Measurements from ENCODE around the gene EXOC4. TPM values are rescaled to one million over a fixed set of nuclear protein-coding genes. Genes with fewer than 3 reads are reported as not detected.
"Not testable (repeated sequence)": the region's sequence is repeated elsewhere in the genome, so short reads cannot be mapped to it uniquely, and the experiment has no call there.

Gene EXOC4
- total RNA-seq, 4 donors from 2014 or later = 82.4 to 204 (median 128) TPM

DNA sequence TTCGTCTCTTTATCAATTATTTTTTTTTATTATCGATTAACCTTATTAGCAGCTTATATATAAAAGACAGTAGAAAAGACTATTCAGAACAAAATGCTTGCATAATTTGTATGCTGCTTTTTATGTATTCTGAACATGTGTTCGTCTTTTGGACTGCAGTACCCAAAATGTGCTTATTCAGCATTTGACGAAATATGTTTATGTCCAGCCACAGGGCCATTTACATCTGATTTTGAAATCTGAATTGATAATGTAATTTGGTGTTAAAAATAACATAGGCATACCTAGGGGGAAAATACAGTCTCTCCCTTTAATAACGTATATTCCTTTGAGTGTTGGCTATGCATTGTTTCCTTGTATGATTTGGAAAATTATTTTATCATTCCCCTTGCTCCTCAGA is 386.0 kb downstream of the EXOC4 start:
- Histone ChIP-seq H3K9me3 (no peaks in the 10 kb centered on the region), H3K4me3 (no peak overlapping the region), H3K27ac (no peak overlapping the region), H3K27me3 (no peaks in the 10 kb centered on the region), H3K4me1 (no peaks in the 10 kb centered on the region), H3K36me3 (no peaks in the 10 kb centered on the region)
- intact Hi-C loops (cut with DNase I; ENCODE audit: low total_unique reads) (no loop called here), in situ Hi-C loops (cut with MboI; ENCODE audit: low pct_ligation_motif_present in 1 of 4, low pct_unique_long_range_greater_than_20kb in 1 of 4, low sequenced_read_pairs in 3 of 4) (no loop called here)
- DNase-seq = no peak
- 96 to 99% methylated on average over 5 of the region's 5 CpGs for WGBS, 2 donors (ENCODE audit: low coverage in 1 of 2)
- TF ChIP-seq POLR2AphosphoS5 (IDR thresholded peaks at IDR 0.05) (no peak), EP300 (IDR thresholded peaks at IDR 0.05; ENCODE audit: low read depth) (no peak), POLR2A (IDR thresholded peaks at IDR 0.05) (no peak)
- TF ChIP-seq, protein P1, sequence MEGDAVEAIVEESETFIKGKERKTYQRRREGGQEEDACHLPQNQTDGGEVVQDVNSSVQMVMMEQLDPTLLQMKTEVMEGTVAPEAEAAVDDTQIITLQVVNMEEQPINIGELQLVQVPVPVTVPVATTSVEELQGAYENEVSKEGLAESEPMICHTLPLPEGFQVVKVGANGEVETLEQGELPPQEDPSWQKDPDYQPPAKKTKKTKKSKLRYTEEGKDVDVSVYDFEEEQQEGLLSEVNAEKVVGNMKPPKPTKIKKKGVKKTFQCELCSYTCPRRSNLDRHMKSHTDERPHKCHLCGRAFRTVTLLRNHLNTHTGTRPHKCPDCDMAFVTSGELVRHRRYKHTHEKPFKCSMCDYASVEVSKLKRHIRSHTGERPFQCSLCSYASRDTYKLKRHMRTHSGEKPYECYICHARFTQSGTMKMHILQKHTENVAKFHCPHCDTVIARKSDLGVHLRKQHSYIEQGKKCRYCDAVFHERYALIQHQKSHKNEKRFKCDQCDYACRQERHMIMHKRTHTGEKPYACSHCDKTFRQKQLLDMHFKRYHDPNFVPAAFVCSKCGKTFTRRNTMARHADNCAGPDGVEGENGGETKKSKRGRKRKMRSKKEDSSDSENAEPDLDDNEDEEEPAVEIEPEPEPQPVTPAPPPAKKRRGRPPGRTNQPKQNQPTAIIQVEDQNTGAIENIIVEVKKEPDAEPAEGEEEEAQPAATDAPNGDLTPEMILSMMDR (IDR thresholded peaks at IDR 0.05) = no peak

DNA sequence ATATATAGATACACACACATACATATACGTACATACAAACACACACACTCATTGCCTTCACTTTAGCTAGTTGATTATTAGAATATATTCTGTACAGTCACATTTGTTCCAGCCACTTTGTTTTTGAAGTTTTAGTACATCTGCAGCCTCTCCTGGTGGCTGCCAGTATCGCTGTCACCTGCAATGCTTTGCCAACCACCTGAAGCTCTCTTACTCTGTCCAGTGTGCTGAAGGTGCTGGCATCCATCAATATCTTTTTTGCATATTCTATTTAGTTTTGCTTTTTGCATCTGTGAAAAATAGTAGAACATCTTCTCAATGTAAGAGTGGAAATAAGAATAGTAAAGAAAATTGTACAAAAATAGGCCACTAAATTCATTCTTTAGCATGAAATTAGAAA is 388.6 kb downstream of the EXOC4 start:
- Histone ChIP-seq H3K4me3 (no peak overlapping the region), H3K27ac (no peak overlapping the region), H3K27me3 (no peaks in the 10 kb centered on the region), H3K9me3 (no peaks in the 10 kb centered on the region), H3K36me3 (no peaks in the 10 kb centered on the region), H3K4me1 (peaks cover 1 to 8% (median 6%) of the 10 kb centered on the region in 4 donors)
- intact Hi-C loops (cut with DNase I; ENCODE audit: low total_unique reads) (no loop called here), in situ Hi-C loops (cut with MboI; ENCODE audit: low pct_ligation_motif_present in 1 of 4, low pct_unique_long_range_greater_than_20kb in 1 of 4, low sequenced_read_pairs in 3 of 4) (no loop called here)
- TF ChIP-seq, protein P1 (IDR thresholded peaks at IDR 0.05) = no peak
- no peak for DNase-seq
- WGBS, 2 donors (ENCODE audit: low coverage in 1 of 2) = 95 to 96% methylated on average over 2 of the region's 2 CpGs

DNA sequence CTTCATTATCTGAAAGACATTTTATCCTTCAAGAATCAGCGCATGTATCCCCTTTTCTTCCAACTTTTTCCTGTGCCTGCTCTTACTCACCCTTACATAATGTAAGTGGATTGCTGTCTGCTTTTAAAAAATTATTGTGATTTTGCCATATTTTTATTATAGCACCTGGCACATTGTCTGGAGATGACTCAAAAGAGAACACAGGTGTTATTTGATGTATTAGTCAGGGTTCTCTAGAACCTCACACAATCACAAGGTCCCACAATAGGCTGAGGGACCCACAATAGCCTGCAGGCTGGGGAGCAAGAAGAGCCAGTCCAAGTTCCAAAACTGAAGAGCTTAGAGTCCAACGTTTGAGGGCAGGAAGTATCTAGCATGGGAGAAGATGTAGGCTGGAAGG is 390.0 kb downstream of the EXOC4 start:
- intact Hi-C loops (cut with DNase I; ENCODE audit: low total_unique reads) (no loop called here), in situ Hi-C loops (cut with MboI; ENCODE audit: low pct_ligation_motif_present in 1 of 4, low pct_unique_long_range_greater_than_20kb in 1 of 4, low sequenced_read_pairs in 3 of 4) (no loop called here)
- WGBS, 2 donors (ENCODE audit: low coverage in 1 of 2) = 86 to 100% methylated on average over 1 to 2 of the region's 2 CpGs
- Histone ChIP-seq H3K27me3 (no peaks in the 10 kb centered on the region), H3K4me1 (peaks cover 4 to 13% (median 8%) of the 10 kb centered on the region in 4 donors), H3K9me3 (no peaks in the 10 kb centered on the region), H3K4me3 (no peak overlapping the region), H3K36me3 (no peaks in the 10 kb centered on the region), H3K27ac (no peak overlapping the region)
- DNase-seq = no peak
- no peak for TF ChIP-seq EP300 (IDR thresholded peaks at IDR 0.05; ENCODE audit: low read depth)
- TF ChIP-seq POLR2A (IDR thresholded peaks at IDR 0.05) = no peak
- no peak for TF ChIP-seq POLR2AphosphoS5 (IDR thresholded peaks at IDR 0.05)
- TF ChIP-seq, protein P1 (IDR thresholded peaks at IDR 0.05) = no peak

DNA sequence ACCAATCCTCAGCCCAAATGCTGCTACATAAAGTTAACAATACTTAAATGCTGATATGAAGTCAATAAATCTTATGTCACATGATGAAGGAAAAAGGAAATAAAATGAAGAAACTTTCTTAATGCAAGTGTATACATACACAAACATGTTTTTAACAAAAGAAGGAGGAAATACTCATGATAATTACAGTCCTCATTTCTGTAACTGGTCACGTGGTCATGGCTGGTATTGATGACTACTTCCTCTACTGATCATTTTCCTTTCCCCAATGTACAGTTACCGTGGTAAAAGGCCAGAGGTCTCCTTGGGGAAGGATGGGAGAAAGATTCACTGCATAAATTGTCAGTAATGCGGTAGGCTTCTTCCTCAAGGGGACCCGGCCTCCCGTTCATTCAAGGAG is 390.8 kb downstream of the EXOC4 start:
- H3K27me3 ChIP-seq; H3K4me3 ChIP-seq; intact Hi-C loops (cut with DNase I; ENCODE audit: low total_unique reads); in situ Hi-C loops (cut with MboI; ENCODE audit: low pct_ligation_motif_present in 1 of 4, low pct_unique_long_range_greater_than_20kb in 1 of 4, low sequenced_read_pairs in 3 of 4); H3K9me3 ChIP-seq; H3K27ac ChIP-seq; DNase-seq; H3K36me3 ChIP-seq: not testable (repeated sequence)
- H3K4me1 ChIP-seq = peaks cover 4 to 13% (median 8%) of the 10 kb centered on the region in 4 donors
- WGBS, 2 donors (ENCODE audit: low coverage in 1 of 2) = 92 to 95% methylated on average over 3 to 5 of the region's 5 CpGs

DNA sequence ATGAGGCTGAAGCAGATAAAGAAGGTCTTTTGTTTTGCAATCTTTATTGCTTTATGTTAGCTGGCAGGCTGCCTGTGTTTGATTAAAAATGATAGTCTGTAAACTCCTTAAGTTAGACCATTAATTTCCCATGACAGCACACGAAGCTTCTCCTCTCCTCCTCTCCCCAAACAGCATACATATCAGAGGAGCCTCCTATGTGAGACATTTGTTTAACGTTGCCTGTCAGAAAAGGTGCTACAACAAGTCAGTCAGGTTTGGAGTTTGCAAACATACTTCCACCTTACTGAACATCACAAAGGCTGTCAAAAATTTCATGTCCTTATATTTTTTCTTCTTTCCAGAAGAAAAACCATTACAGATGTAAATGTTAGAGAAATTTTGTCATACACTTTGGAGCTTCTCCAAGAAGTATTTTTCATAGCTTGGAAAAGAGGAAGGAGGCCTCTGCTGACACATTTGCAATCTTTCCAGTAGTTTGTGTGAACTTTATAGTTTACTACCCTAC is 393.1 kb downstream of the EXOC4 start:
- no peak overlapping the region for H3K4me3 ChIP-seq
- H3K4me1 ChIP-seq = peaks cover 4 to 14% (median 11%) of the 10 kb centered on the region in 4 donors
- WGBS, 2 donors (ENCODE audit: low coverage in 1 of 2) = 10 to 12% methylated on average over 2 of the region's 2 CpGs
- H3K27me3 ChIP-seq = no peaks in the 10 kb centered on the region
- no peaks in the 10 kb centered on the region for H3K36me3 ChIP-seq
- no peak overlapping the region for H3K27ac ChIP-seq
- DNase-seq = no peak
- intact Hi-C loops (cut with DNase I; ENCODE audit: low total_unique reads) = no loop called here
- no peaks in the 10 kb centered on the region for H3K9me3 ChIP-seq
- TF ChIP-seq EP300 (IDR thresholded peaks at IDR 0.05; ENCODE audit: low read depth) = no peak
- TF ChIP-seq POLR2AphosphoS5 (IDR thresholded peaks at IDR 0.05) = no peak
- TF ChIP-seq, protein P1 (IDR thresholded peaks at IDR 0.05) = no peak
- no peak for TF ChIP-seq POLR2A (IDR thresholded peaks at IDR 0.05)
- in situ Hi-C loops (cut with MboI; ENCODE audit: low pct_ligation_motif_present in 1 of 4, low pct_unique_long_range_greater_than_20kb in 1 of 4, low sequenced_read_pairs in 3 of 4) = no loop called here

All from transverse colon (tissue), 4 donors.